GM11168 (cell line): ENCODE results near the gene RNF4.
"Not testable (repeated sequence)": the region's sequence is repeated elsewhere in the genome, so short reads cannot be mapped to it uniquely, and the experiment has no call there.

Source experiments
- in situ Hi-C: fragments of 300-500 bp; cut with MboI; formaldehyde crosslinking; loops from one replicate; pipeline ENCODE4 v1.12.0; 2022; ENCODE audit warnings: low sequenced_read_pairs; ENCODE audit not compliant: unreplicated experiment

Gene RNF4

DNA sequence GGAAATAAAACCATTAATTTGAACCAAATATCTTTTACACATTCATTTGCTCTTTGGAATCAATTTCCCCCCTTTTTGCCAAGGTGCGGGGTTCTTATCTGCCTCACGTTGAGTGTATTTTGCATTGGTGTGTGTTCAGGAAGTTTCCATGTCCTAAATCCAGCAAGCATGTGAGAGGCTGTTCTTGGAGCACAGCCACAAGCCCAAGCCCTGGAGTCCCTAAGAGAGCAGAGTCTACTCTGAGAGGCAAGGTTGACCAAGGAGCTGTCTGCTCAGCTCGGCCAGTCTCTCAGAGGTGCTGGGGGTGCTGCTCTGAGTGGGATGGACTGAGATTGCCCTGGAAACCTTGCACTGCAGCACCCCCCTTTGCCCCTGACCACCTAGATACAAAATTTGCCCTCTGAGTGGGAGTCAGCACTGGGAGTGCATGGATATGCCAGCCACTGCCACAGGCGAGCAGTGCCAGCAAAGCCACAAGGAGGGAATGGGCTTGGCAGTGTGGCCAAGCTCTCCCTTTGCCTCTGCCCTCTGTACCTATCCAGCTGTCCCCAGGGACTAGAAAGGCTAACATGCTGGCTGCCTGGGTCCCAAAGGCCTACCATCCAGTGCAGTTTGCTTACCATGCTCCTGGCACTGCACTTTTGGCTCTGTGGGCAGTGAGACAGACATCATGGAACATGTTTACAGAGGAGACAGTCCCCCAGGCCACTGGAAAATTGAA is 47.1 kb downstream of the RNF4 start:
- in situ Hi-C loops = no loop called here

DNA sequence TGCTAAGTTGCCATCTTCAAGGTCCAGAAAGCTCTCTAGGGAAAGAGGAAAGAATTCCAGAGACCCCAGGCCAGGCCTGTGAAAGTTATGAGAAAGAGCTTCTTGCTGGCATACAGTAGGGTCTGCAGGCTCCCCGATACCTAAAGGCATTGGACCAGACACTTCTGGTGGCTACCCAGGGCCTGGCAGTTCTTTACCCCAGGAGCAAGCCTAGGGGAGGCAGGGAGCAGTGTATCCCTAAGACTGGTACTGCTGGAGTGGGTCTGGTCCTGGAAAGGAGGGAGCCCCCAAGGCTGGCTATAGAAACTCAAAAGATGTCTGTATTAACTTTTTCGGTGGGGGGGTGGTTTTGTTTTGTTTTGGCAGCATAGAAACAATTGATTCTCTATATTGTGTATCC is 47.7 kb downstream of the RNF4 start:
- in situ Hi-C loops = no loop called here

DNA sequence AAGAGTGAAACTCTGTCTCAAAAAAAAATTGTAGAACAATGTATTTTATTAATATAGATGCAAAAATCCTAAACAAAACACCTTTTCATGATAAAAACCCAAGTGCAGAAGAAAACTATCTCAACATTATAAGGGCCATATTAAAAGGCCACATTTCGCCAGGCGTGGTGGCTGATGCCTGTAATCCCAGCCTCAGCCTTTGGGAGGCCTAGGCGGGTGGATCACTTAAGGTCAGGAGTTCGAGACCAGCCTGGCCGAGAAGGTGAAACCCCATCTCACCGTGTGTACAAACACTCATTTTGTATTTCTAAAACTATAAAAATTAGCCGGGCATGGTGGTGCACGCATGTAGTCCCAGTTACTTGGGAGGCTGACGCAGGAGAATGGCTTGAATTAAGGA is 57.7 kb downstream of the RNF4 start:
- in situ Hi-C loops = no loop called here

DNA sequence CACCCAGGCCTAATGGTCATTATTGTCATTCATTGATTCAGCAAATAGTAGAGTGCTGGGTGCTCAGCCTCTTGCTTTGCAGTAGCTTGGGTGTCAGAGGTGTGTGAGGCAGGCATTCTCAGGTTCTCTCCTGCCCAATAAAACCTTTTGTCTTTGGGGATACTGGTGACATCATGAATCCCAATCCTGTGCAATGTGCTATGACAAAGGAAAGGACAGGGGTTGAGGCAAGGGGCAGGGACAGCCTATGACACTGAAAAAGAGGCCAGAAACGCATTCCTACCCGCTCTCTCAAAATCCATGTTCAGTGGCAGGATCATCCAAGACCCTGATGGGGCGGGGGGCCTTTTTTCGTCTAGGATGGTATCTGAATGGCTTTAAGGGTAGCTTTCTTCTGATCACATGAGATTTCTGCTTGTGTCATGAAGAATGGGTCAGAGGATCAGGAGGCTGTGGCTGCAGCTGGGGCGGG is 66.0 kb downstream of the RNF4 start:
- in situ Hi-C loops = no loop called here

DNA sequence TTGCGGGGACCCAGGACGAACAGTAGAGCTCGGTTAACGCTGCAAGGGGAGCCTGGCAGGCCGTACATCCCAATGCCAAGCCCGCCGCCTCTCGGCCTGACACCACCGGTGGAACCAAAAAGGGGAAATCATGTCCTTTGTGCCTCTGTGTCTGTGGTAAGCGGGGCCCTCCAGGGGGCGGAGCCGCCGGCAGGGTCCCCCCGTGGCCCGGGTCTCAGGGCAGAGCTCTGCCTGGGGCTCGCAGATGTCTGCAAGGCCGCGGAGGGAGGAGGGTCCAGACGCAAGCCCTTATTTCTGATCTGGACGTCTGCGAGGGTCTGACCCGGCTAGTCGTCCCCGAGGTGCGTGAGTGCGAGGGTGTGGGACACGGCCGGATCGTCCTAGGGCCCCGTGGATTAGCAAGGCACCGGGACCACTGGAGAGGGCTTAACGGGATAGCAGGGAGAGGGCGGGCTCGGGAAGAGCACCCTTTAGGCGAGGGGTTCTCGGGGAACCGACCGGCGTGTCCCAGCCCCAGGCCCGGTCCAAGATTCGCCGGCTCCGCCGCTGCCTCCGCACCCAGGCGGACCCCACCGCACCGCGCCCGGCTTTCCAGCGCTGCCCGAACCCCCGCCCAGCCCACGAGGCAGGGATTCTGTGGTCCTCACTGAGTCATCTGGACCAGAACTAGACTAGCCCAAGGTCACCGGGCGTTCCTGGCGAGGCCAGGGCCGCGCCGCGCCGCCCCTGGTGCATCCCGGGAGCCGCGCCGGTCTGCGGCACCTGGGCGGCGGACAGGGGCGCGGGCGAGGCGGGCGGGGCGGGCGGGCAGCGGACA is 66.7 kb downstream of the RNF4 start:
- in situ Hi-C loops = no loop called here

DNA sequence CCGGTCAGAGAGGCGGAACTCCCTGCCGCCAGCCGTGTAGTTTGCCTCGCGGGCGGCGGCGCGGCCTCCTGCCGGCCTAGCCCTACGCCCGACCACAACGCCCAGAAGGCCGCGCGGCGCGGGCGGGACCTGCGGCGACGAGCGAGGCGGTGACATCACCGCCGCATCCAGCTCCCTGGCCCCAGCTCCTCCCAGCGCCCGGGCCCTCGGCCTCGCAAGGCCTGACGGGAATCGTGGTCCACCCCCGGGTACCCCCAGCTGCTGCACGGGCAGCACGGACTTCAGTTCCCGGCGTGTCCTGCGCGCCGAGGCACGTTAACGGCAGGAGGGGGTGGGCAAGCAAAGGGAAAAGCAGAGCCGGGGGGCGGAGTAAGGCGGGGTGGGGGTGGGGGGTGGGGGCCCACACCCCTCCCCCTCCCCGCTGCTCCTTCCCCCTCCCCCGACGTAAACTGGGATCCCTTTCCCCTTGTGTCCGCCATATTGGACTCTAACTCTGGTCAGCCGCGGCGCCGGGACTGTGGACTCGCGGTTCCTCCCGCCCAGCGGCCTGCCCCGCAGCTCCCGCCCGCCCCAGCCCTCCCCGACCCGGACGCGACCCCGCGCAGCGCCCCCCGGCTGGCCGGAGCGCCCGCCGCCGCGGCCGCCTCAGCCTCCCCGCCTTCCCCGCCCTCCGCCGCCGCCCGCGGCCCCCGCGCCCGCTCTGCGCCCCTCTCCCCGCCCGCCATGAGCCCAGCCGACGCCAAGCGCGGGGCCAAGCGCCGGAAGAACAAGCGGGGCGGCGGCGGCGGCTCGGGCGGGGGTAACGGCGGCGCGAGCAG is 67.5 kb downstream of the RNF4 start, which contains the start of gene FAM193A:
Gene FAM193A, plus strand, starts transcription at position 455 of the 818 bp plus-strand sequence. Its CDS starts 269 bp downstream, at position 724.
- in situ Hi-C loops = no loop called here

DNA sequence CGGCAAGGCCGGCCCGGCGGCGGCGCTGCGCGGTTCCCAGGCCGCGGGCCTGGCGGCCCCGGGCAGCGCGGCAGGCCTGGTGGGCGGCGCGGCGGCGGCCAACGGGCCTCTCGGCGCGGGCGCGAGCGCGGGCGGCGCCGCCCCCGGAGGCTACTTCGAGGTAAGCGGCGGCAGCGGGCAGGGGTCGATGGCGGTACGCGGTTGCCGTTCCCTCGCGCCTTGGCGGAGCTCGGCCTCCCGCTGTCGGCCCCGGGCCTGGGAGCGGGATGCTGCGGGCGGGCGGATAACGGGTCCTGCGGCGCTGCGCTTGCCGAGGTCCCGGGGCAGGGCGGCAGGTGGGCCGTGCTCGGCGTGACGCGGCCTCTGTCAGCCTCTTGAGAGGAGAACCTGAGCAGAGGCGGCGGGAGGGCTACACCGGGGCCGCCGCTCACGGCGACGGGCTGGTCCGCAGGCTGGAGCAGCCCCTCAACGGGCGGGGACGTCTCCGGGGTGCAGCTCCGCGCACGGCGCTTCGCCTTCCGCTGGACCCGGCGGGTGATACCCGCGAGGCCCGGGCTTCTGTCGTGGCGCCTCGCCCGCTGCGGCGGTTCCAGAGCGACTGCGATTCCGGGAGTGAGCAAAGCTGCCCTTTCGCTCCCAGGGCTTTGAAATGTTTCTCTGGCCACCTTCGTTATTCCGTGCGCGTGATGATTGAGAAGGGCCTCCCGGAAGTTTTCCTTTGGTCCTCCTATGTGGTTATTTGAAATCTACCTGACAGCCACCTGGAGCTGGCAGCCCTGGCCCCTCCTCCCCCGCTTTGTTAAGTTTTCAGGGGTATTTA is 68.3 kb downstream of the RNF4 start:
- in situ Hi-C loops = no loop called here

DNA sequence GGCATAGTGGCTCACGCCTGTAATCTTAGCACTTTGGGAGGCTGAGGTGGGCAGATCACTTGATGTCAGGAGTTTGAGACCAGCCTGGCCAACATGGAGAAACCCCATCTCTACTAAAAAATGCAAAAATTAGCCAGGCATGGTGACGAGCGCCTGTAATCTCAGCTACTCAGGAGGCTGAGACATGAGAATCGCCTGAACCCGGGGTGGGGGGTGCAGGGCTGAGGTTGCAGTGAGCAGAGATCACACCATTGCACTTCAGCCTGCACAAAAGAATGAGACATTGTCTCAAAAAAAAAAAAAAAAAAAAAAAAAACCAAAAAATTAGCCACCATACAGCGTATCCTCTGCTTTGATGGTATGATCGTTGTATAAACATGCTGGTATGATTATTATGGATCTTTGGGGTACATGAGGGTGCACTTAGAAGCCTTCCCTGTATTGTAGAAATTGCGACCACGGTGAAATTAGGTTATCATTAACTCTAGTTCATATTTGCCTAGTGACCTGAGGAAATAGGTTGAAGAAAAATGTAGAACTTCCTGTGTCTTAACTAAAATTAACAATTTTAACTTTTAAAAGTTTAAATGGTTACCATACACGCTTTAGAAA is 74.8 kb downstream of the RNF4 start:
- in situ Hi-C loops = not testable (repeated sequence)

DNA sequence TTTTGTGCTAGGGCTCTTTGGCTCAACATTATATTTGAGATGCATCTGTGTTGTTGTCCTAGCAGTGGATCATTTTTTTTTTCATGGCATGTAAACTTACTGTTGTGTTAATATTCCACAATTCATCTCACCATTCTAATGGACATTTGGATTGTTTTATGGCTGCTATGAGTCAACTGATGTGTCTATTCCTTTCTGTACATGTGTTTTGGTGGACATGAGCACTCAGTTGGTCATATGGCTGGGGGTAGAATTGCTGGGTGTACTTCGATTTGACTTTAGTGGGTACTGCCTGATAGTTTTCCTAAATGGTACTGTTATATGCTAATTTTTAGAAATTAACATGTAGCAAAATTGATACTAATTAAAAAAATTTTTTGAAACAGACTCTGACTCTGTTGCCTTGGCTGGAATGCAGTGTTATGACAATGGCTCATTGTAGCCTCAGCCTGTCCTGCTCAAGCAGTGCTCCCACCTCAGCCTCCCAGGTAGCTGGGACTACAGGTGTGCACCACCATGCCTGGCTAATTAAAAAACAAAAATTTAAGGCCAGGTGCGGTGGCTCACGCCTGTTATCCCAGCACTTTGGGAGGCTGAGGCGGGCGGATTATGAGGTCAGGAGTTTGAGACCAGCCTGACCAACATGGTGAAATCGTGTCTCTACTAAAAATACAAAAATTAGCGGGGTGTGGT is 76.6 kb downstream of the RNF4 start:
- in situ Hi-C loops = no loop called here

DNA sequence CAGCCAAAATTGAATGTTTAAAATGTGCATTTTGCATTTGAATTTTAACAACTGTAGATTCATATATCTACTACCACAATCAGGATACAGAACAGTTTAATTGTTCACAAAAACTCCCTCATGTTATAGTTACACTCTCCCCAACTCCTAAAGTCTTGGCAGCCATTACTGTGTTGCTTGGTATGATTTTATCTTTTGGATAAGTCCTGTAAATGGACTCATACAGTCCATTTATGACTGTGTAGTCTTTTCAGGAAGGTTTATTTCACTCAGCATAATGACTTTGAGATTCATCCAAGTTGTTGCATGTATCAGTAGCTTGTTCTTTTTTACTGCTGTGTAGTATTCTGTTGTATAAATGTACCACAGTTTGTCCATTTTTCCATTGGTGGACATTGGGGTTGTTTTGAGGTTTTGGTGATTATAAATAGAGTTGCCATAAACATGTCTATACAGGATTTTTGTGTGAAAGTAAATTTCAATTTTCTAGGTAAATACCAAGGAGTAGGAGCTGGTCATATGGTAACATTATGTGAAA is 77.4 kb downstream of the RNF4 start:
- in situ Hi-C loops = no loop called here

DNA sequence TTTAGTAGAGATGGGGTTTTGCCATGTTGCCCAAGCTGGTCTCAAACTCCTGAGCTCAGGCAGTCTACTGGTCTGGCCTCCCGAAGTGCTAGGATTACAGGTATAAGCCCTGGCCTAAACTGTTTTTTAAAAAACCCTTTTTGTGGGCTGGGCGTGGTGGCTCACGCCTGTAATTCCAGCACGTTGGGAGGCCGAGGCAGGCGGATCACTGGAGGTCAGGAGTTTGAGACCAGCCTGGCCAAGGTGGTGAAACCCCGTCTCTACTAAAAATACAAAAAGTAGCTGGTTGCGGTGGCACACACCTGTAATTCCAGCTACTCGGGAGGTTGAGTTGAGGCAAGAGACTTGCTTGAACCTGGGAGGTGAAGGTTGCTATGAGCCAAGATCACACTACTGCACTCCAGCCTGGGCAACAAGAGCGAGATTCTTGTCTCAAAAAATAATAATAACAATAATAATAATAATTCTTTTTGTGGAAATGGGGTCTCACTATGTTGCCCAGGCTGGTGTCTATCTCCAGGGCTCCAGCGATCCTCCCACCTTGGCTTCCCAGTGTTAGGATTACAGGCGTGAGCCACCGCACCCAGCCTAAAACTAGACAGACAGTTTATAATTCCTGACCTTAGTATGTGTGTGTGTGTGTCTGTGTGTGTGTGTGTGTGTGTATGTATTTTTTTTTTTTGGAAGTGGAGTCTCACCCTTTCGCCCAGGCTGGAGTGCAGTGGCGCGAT is 78.2 kb downstream of the RNF4 start:
- in situ Hi-C loops = not testable (repeated sequence)

DNA sequence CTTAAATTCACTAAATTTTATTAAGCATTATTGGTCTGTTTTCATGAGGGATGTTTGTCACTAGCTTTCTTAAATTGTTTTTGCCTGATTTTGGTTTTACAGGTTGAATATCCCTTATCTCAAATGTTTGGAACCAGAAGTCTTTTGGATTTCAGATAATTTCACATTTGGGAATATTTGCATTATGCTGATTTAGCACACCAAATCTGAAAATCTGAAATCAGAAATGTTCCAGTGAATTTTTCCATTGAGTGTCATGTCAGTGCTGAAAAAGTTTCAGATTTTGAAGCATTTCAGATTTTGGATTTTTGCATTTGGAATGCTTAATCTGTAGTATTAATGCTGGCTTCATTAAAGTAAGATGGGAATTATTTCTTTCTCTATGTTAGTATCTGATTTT is 82.2 kb downstream of the RNF4 start:
- in situ Hi-C loops = no loop called here

DNA sequence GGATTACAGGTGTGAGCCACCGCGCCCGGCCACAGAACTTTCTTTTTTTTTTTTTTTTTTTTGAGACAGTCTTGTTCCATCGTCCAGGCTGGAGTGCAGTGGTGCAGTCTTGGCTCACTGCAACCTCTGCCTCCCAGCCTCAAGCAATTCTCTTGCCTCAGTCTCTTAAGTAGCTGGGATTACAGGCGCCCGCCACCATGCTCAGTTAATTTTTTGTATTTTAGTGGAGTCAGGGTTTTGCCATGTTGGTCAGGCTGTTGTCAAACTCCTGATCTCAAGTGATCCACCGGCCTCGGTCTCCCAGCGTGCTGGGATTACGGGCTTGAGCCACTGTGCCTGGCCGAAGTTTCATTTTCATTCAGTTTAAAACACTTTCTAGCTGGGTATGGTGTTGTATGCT is 83.9 kb downstream of the RNF4 start:
- in situ Hi-C loops = no loop called here

DNA sequence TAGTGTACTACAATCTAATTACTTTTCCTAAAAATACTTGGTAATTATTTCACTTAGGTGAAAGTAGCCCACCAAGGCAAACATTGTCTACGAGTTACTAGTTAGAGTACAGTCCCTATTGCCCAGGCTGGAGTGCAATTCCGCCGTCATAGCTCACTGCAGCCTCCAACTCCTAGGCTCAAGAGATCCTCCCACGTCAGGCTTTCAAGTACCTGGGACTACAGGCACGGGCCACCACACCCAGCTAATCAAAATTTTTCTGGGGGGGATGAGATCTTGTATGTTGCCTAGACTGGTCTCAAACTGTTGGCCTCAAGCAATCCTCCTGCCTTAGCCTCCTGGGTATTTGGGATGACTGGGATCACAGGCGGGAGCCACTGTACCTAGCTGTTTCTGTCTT is 89.4 kb downstream of the RNF4 start:
- in situ Hi-C loops = no loop called here

DNA sequence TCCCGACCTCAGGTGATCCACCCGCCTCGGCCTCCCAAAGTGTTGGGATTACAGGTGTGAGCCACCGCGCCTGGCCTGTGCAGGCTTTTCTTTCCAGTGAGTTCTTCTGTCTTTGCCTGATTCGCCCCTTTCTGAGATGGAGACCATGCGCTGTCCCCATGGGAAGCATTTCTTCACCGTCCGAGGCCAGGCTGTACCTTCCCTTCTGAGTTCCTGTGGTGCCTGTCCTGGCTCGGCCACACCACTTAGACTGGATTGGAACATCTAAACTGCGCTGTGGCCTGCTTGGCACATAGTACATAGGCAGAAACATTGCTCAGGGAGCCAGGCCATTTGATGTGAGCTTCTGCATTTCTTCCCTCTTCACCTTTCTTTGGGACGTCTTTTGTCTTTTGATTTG is 91.3 kb downstream of the RNF4 start:
- in situ Hi-C loops = no loop called here
